SK-N-MC (cell line): ENCODE data around the gene IL1RAPL1.

Experiments
- EZH2 ChIP-seq: fragments of 200-600 bp; sonication (generic); IDR thresholded peaks from one replicate; pipeline ENCODE4 v1.6.1; 2017; ENCODE audit warnings: antibody characterized with exemption
- POLR2AphosphoS5 ChIP-seq: IDR thresholded peaks from 2 replicates; pipeline ENCODE4 v1.6.1; 2012; ENCODE audit warnings: mild to moderate bottlenecking, low read depth, low read length, borderline replicate concordance

GRCh38 chrX:28998609-28999135, 411.4 kb downstream of the IL1RAPL1 start:
- TF ChIP-seq EZH2 (no peak), POLR2AphosphoS5 (no peak)
